Caco-2 (cell line): ENCODE data around the gene MMP20. TPM values are rescaled to one million over a fixed set of nuclear protein-coding genes. Genes with fewer than 3 reads are reported as not detected.

Experiments used
- BruUV-seq: library from RNA; stranded (reverse); fragments of 400-500 nt; replicated peaks from 2 replicates; lab custom pipeline; 2021; lab: Mats Ljungman, UMichigan
- CTCF ChIA-PET: fragments of 300-600 bp; sonication (Branson Sonifier 250); formaldehyde crosslinking; loops from one replicate; lab custom pipeline; 2022; ENCODE audit warnings: antibody characterized with exemption; lab: Charles Lee
- POLR2A ChIA-PET: fragments of 300-600 bp; sonication (Branson Sonifier 250); formaldehyde crosslinking; loops from one replicate; lab custom pipeline; 2022; ENCODE audit warnings: antibody characterized with exemption; lab: Charles Lee
- DNase-seq, 2 experiments: peaks; one replicate each; pipeline versions ENCODE4 v3.0.0 to v3.0.0-alpha.2; 2020 to 2022
- H3K27me3 ChIP-seq: replicated peaks from 2 replicates; pipeline ENCODE4 v1.6.0; 2011; ENCODE audit warnings: low read length; ENCODE audit not compliant: control insufficient read depth, insufficient read depth
- H3K36me3 ChIP-seq: 2 replicates; pipeline ENCODE4 v1.5.1; 2011; ENCODE audit warnings: low read length; ENCODE audit not compliant: control insufficient read depth, insufficient read depth
- H3K4me1 ChIP-seq: fragments of 250-450 bp; sonication (Bioruptor Pico); 2 replicates; pipeline ENCODE4 v1.5.1; 2020; ENCODE audit warnings: mild to moderate bottlenecking
- H3K4me3 ChIP-seq: 2 replicates; pipeline ENCODE4 v1.5.1; 2011; ENCODE audit warnings: low read depth, mild to moderate bottlenecking, control low read depth, low read length
- H3K9me3 ChIP-seq: fragments of 250-450 bp; sonication (Bioruptor Pico); 2 replicates; pipeline ENCODE4 v1.5.1; 2020; ENCODE audit warnings: mild to moderate bottlenecking, moderate library complexity
- H3K27ac Mint-ChIP-seq: one replicate; pipeline ENCODE4 v1.8.0; 2022; ENCODE audit warnings: mixed read lengths; ENCODE audit not compliant: unreplicated experiment
- H3K27me3 Mint-ChIP-seq: one replicate; pipeline ENCODE4 v1.8.0; 2022; ENCODE audit warnings: mixed read lengths; ENCODE audit not compliant: insufficient read depth, unreplicated experiment
- H3K36me3 Mint-ChIP-seq: one replicate; pipeline ENCODE4 v1.8.0; 2022; ENCODE audit warnings: mild to moderate bottlenecking, mixed read lengths; ENCODE audit not compliant: insufficient read depth, unreplicated experiment
- H3K4me1 Mint-ChIP-seq: one replicate; pipeline ENCODE4 v1.8.0; 2022; ENCODE audit warnings: low read depth, mixed read lengths; ENCODE audit not compliant: unreplicated experiment
- H3K4me3 Mint-ChIP-seq: one replicate; pipeline ENCODE4 v1.8.0; 2022; ENCODE audit warnings: mild to moderate bottlenecking, moderate library complexity, mixed read lengths; ENCODE audit not compliant: unreplicated experiment
- H3K9me3 Mint-ChIP-seq: one replicate; pipeline ENCODE4 v1.8.0; 2022; ENCODE audit warnings: mixed read lengths; ENCODE audit not compliant: unreplicated experiment
- intact Hi-C: fragments of 100-400 bp; cut with micrococcal nuclease; formaldehyde crosslinking; loops from one replicate; pipeline ENCODE4 v1.10.0; 2022; ENCODE audit not compliant: unreplicated experiment
- total RNA-seq: library from RNA; stranded (reverse); gene quantifications from 2 replicates; pipeline ENCODE4 v1.2.3, GENCODE V29; 2022
- TF ChIP-seq, protein P1 (sequence below), 2 experiments: fragments of 200-600 bp in 1 of 2; IDR thresholded peaks; 1 replicate in 1 of 2; 2 replicates in 1 of 2; pipeline versions ENCODE4 v1.5.1 to v1.8.0; 2011 to 2022; ENCODE audit warnings: antibody characterized with exemption in 1 of 2, control low read depth in 1 of 2, inconsistent platforms in 1 of 2, low read depth in 1 of 2, low read length in 1 of 2, mild to moderate bottlenecking in 1 of 2, moderate library complexity in 1 of 2; ENCODE audit not compliant: insufficient read depth in 1 of 2, severe bottlenecking in 1 of 2, unreplicated experiment in 1 of 2

The MMP20 gene
- total RNA-seq, 1 experiment from 2014 or later, result not detected

- H3K4me3 Mint-ChIP-seq, result no peak overlapping the region
- Histone ChIP-seq H3K9me3 (no peaks in the 10 kb centered on the region), H3K4me3 (no peak overlapping the region), H3K4me1 (no peaks in the 10 kb centered on the region), H3K36me3 (no peaks in the 10 kb centered on the region), H3K27me3 (no peaks in the 10 kb centered on the region)
- no peaks in the 10 kb centered on the region for H3K27me3 Mint-ChIP-seq
- TF ChIP-seq, protein P1, sequence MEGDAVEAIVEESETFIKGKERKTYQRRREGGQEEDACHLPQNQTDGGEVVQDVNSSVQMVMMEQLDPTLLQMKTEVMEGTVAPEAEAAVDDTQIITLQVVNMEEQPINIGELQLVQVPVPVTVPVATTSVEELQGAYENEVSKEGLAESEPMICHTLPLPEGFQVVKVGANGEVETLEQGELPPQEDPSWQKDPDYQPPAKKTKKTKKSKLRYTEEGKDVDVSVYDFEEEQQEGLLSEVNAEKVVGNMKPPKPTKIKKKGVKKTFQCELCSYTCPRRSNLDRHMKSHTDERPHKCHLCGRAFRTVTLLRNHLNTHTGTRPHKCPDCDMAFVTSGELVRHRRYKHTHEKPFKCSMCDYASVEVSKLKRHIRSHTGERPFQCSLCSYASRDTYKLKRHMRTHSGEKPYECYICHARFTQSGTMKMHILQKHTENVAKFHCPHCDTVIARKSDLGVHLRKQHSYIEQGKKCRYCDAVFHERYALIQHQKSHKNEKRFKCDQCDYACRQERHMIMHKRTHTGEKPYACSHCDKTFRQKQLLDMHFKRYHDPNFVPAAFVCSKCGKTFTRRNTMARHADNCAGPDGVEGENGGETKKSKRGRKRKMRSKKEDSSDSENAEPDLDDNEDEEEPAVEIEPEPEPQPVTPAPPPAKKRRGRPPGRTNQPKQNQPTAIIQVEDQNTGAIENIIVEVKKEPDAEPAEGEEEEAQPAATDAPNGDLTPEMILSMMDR (IDR thresholded peaks at IDR 0.05; ENCODE audit: insufficient read depth in 1 of 2, low read depth in 1 of 2, low read length in 1 of 2, severe bottlenecking in 1 of 2, unreplicated experiment in 1 of 2), result no peak
- no peak overlapping the region for H3K27ac Mint-ChIP-seq
- no peak for DNase-seq
- BruUV-seq, result no TSS peak
- no peaks in the 10 kb centered on the region for H3K36me3 Mint-ChIP-seq
- intact Hi-C loops, result loop anchor here (10.0 kb wide), 1 partner anchor 126 kb away; no protein-coding TSS in a partner anchor
- H3K4me1 Mint-ChIP-seq, result no peaks in the 10 kb centered on the region
- no peaks in the 10 kb centered on the region for H3K9me3 Mint-ChIP-seq
- ChIA-PET CTCF (no interaction called here), POLR2A (no interaction called here)
These were observed 86.2 kb downstream of the MMP20 start for GRCh38 chr11:102538932-102539331.

DNA sequence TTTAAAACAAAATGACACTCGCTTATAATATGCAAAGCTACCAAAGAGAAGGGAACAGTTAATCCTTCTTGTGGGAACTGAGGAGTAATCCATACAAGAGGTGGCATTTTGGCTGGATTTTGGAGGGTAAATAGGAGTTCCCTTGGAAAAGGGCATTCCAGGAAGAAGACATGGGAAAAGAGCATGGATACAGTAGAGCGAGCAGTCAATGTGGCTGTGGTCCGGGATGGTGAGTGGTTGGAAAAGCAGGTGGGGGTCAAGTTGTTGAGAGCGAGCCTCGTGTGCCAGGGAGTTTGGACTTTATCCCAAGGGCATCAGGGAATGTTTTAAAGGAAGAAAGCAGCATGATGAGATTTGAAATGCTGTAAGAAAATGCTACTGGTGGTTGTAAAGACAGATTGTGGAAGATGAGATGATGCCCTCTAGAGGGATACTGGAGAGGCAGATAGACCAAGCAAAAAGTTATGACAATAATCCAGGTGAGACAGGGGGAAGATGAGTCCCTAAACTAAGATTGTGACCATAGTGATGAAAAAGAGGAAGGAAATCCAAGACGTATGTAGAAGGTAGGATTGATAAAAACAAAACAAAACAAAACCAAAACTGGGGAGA, 90.8 kb downstream of the MMP20 start:
- no peaks in the 10 kb centered on the region for H3K4me1 ChIP-seq
- ChIA-PET POLR2A (interaction anchor here (0.5 to 0.6 kb wide), 2 partner anchors 12 to 277 kb away, joined by 4 to 22 read pairs; no protein-coding TSS in a partner anchor), CTCF (no interaction called here)
- no peak for DNase-seq
- H3K9me3 ChIP-seq, result no peaks in the 10 kb centered on the region
- H3K36me3 ChIP-seq, result no peaks in the 10 kb centered on the region
- Mint-ChIP-seq H3K9me3 (no peaks in the 10 kb centered on the region), H3K36me3 (no peaks in the 10 kb centered on the region), H3K27ac (no peak overlapping the region), H3K4me3 (no peak overlapping the region), H3K27me3 (no peaks in the 10 kb centered on the region), H3K4me1 (no peaks in the 10 kb centered on the region)
- TF ChIP-seq, protein P1 (IDR thresholded peaks at IDR 0.05; ENCODE audit: insufficient read depth in 1 of 2, low read depth in 1 of 2, low read length in 1 of 2, severe bottlenecking in 1 of 2, unreplicated experiment in 1 of 2), result peak; percentile 49 to 57
- no peaks in the 10 kb centered on the region for H3K27me3 ChIP-seq
- BruUV-seq, result no TSS peak
- intact Hi-C loops, result loop anchor here (1.0 to 10.0 kb wide), 2 partner anchors 39 to 130 kb away; no protein-coding TSS in a partner anchor
- H3K4me3 ChIP-seq, result no peak overlapping the region

GRCh38 chr11:102530558-102530957, 94.6 kb downstream of the MMP20 start, which contains the start of gene MMP7:
Gene MMP7, minus strand, starts transcription at chr11:102530747. Its CDS starts 47 bp downstream, at chr11:102530700.
- Histone ChIP-seq H3K4me3 (no peak within 1 kb of the TSS), H3K36me3 (no peaks in the 10 kb centered on the region), H3K4me1 (peaks cover 14% of the 10 kb centered on the region), H3K27me3 (no peaks in the 10 kb centered on the region), H3K9me3 (no peaks in the 10 kb centered on the region)
- H3K4me1 Mint-ChIP-seq, result peaks cover 14% of the 10 kb centered on the region
- H3K36me3 Mint-ChIP-seq, result no peaks in the 10 kb centered on the region
- BruUV-seq, result no TSS peak
- intact Hi-C loops, result loop anchor here (10.0 kb wide), 1 partner anchor 134 kb away; no protein-coding TSS in a partner anchor
- no peak for DNase-seq
- ChIA-PET POLR2A (no interaction called here), CTCF (no interaction called here)
- no peaks in the 10 kb centered on the region for H3K9me3 Mint-ChIP-seq
- H3K27me3 Mint-ChIP-seq, result no peaks in the 10 kb centered on the region
- no peak within 1 kb of the TSS for H3K4me3 Mint-ChIP-seq
- TF ChIP-seq, protein P1 (IDR thresholded peaks at IDR 0.05; ENCODE audit: insufficient read depth in 1 of 2, low read depth in 1 of 2, low read length in 1 of 2, severe bottlenecking in 1 of 2, unreplicated experiment in 1 of 2), result no peak
- H3K27ac Mint-ChIP-seq, result no peak within 1 kb of the TSS
